CD4-positive, alpha-beta T cell treated with Interleukin-1 beta for 1 hour (primary cell): ENCODE data around the gene BCAM.

Experiments
- DNase-seq, 2 donors: peaks; one replicate each; pipeline ENCODE4 v3.0.0-alpha.2; 2020 to 2022

BCAM gene

DNA sequence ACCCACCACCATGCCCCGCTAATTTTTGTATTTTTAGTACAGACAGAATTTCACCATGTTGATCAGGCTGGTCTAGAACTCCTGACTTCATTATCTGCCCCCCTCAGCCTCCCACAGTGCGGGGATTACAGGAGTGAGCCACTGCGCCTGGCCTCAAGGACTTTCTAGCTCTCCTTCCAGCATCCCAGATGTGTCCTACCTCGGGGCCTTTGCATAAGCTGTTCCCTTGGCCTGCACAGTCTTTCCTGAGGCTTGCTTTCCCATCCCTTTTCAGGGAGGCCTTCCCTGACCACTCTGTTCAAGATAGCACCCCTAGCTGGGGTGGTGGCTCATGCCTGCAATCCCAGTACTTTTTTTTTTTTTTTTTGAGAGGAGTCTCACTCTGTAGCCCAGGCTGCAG lies 14.3 kb upstream of the BCAM start:
- no peak for DNase-seq

DNA sequence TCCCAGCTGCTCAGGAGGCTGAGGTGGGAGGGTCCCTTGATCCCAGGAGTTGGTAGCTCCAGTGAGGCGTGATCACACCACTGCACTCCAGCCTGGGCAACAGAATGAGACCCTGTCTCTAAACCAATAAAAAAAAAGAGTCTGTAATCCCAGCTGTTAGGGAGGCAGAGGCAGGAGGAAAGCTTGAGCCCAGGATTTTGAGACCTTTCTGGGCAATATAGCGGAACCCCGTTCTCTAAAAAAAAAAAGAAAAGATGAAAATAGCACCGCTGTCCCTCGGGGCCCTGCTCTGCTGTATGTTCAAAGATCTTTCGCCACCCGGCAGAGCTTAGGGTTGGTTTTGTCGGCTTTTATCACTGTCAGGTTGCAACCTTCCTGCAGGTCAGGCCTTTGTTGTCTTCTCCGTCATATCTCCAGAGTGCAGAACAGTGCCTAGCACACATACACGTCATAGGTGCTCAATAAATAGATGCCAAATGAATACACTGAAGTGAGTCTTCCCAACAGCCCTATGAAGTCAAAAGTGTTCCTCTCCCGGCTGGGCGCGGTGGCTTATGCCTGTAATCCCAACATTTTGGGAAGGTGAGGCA lies 13.4 kb upstream of the BCAM start:
- DNase-seq: no peak

DNA sequence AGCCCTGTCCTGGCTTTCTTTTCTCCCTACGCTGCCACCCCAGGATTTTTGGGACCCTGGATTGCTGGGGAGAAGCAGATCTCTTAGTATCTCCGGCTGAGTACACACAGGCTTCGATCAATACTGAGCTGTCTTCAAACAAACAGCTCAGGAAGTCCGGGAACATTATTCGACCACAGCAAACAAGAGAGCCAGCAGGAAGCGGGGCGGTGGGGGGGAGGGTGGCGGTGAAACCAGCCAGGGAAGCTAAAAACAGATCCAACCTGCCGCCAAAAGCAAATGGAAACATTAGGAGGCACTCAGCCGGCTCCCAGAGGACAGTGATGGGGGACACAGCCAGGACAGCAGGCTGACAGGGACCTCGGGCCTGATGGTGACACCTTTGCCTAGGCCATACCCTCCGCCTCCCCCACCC lies 12.2 kb upstream of the BCAM start:
- DNase-seq: peak in 1 of 2 donors; percentile 3

DNA sequence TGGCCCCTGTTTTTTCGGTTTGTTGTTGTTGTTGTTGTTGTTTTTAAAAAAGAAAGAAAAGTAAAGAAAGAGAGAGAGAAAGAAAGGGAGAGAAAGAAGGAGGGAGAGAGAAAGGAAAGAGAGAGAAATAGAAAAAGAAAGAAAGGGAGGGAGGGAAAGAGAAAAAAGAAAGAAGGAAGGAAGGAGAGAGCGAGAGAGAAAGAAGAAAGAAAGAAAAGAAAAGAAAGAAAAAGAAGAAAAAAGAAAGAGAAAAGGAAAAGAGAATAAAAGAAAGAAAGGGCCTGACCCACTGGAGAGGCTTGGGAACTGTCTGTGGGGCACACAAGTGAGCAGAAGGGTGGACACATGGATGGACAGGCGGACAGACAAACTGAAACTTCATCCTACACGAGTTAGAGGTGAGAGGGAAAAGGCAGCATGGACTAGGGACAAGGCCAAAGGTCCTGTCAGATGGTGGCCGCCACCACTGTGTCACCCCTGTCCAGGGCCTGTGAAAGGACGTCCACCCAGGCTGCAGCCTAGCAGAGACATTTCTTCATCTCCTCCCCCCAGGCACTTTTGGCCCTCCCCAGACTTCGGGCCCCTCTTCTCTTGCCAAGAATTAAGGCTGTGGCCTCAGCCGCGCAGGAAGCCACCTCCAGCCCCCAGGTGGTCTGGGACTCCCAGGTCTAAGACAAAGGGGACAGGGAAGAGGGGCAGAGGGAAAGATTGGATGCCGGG lies 9.1 kb upstream of the BCAM start:
- DNase-seq: no peak

DNA sequence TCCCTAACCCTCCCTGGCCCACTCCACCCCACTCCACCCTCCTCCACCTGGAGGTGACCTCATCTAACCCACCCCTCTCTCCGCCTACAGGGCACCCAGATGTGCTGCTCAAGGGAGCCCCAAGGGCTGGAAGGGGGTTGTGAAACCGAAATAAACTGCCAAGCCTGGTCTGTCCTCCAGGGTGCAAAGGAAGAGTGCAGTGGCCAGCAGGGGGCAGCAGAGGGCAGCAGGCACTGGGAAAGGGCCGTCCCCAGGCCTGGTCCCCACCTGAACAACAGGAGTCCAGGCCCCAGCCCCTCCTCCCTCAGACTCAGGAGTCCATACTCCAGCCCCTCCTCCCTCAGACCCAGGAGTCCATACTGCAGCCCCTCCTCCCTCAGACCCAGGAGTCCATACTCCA lies 8.4 kb upstream of the BCAM start:
- peak; percentile 75 to 78 for DNase-seq

DNA sequence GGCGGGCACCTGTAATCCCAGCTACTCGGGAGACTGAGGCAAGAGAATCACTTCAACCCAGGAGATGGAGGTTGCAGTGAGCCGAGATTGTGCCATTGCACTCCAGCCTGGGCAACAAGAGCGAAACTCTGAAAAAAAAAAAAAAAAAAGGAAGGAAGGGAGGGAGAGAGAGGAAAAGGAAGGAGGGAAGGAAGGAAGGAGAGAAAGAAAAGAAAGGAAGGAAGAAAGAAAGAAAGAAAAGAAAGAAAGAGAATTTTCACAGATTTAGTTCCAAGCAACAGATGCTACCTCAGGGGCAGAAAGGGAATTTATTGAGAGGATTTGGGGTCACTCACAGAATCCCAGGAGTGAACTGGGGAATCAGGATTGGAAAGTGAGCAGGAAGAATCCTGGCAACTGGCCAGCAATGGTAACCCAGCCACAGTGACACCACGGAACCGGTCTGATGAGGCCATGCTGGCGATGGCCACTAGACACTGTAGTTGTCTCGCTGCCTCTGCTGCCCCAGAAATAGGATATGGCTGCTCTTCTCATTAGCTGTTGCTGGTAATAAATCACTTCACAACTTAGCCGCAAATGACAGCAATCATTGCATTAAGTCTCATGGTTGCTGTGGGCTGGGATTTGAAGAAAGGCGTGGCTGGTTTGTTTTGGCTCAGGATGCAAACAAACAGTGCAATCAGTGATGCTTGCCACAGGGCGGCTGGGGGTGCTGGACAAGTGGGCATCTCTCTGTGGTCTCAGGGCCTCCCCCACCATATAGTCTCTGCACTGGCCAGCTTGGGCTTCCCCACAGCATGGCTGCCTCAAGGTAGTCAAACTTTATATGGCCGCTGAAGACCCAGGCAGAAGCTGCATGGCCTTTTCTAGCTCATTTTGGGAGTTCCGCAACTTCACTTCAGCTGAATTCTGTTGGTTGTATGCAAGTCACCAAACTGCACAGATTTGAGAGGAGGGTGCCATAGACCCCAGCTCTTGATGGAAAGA lies 5.2 kb upstream of the BCAM start:
- DNase-seq: no peak

DNA sequence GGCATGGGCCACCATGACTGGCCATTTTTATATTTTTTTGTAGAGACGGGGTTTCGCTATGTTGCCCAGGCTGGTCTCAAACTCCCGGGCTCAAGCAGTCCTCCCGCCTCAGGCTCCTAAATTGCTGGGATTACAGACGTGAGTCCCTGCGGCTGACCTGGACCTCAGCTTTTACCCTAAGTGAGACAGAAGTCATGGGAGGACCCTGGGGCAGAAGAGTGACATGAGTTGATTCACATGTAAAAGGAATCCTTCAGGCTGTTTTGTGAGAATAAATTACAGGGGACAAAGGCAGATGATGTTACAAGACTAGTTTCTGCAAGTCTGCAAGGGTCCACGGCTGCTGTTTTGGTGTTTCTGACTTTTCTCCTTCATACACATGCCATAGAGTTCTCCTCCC lies 2.6 kb upstream of the BCAM start:
- DNase-seq: no peak

DNA sequence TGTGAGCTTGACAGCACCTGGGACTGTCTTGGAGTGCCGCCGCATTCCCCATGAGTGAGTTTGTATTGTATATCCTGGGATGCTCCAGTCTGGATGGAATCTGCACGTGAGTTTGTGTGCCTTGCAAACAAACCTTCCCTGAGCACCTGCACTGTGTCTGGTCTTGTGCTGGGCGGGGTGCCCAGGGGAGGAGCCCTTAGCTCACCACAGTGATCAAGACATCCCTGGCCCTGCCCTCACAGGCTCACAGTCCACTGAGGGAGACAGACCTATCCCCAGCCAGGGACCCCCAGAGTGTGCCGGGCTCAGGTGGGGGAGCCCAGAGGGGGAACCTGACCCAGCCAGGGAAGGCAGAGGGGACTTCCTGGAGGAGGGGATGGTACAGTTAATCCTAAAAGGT lies 1.7 kb upstream of the BCAM start:
- no peak for DNase-seq

DNA sequence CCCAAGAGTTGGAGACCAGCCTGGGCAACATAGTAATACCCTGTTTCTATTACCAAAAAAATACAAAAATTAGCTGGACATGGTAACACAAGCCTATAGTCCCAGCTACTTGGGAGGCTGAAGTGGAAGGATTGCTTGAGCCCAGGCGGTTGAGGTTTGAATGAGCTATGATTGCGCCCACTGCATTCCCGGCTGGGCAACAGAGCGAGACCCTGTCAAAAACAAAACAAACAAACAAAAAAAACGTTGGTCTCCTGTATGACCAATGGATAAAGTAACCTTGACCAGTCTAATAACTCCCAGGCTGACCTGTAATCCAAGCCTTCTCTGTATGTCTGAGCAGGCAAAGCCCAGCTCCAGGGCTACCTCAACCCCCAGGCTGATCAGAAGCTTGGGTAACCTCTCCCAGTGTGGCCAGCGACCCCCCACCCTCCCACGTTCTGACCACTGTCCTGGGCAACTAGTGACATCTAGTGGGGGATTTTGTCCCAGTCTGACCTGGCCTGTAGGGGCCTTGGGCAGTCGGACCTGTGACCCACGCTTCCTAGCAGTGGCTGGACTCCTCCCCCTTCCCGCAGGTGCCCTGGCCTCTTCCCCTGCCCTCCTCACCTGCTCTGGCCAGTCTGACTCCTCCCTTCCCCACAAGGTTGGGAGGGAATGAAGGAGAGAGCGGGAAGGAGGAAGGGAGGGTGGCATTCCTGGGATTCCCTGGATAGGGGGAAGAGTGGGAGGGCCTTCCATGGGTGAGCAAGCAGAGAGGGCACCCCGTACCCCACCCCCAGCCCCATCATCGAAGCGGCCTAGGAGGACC lies 1.0 kb upstream of the BCAM start:
- no peak for DNase-seq

DNA sequence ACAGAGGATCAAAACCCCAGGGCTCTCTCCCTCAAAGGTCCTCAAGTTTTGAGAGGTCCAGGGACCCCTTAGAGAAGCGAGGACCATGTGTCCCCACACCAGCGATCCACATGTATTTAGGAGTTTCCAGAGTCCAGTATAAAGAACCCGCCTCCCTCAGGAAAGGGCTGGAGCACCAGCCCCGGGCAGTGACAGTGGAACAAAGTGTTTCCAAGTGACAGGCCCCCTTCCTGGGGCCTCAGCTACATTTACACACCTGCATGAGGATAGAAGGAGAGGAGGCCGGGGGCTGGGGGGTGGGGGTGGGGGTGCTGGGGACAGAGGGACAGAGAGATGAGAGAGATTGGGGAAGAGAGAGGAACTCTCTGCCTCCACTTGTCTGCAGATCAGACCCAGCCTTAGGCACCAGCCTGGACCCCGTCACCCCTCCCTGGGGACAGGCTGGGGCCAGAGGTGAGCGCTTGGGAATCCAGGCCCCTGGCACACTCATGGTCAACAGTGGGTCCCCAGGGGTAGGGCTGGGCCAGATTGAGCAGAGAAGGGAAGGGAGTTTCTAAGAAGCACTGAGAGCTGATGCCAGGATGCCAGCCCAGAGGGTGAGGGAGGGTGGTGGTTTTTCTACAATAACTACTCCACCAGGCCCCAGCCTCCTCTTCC lies 802 bp downstream of the BCAM start:
- no peak for DNase-seq

DNA sequence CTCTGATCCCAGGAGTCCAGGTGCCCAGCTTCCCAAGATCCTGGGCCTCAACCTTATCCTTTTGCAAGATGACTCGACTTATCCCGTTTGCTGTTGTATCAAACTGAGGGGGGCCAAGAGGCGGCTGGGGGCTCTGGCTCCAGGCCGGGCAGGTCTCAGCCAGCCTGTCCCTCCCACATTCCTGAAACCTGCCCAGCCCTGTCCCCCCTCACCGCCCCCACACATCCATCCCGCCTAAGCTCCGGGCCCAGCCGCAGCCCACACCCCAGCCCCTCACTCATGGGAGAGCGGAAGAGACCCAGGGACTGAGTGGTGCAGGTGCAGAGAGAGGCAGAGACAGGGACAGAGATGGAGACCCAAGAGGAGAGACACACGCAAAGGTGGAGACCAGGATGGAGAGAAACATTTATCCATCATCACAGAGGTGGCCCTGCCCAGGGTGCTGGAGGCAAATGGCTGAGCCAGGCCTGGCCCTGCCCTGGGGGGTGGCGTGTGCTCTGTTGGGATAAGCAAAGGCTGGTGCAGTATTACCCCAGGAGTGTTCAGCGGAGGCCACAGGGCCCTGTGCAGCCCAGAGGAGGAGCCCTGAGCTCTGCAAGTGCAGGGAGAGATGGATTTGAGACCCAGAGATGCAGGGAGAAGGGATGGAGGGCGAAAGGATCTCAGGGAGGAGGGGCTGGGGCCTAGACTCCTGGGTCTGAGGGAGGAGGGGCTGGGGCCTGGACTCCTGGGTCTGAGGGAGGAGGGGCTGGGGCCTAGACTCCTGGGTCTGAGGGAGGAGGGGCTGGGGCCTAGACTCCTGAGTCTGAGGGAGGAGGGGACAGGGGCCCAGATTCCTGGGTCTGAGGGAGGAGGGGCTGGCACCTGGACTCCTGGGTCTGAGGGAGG lies 1.6 kb downstream of the BCAM start:
- no peak for DNase-seq

DNA sequence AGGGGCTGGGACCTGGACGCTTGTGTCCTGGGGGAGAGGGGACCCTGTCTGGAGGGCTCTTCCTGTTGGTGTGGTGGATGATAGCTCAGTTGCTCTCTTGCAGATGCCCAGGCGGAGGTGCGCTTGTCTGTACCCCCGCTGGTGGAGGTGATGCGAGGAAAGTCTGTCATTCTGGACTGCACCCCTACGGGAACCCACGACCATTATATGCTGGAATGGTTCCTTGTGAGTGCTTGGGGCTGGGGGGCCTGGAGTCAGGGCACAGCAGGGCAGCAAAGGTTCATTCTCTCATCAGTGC lies 2.2 kb downstream of the BCAM start:
- no peak for DNase-seq

DNA sequence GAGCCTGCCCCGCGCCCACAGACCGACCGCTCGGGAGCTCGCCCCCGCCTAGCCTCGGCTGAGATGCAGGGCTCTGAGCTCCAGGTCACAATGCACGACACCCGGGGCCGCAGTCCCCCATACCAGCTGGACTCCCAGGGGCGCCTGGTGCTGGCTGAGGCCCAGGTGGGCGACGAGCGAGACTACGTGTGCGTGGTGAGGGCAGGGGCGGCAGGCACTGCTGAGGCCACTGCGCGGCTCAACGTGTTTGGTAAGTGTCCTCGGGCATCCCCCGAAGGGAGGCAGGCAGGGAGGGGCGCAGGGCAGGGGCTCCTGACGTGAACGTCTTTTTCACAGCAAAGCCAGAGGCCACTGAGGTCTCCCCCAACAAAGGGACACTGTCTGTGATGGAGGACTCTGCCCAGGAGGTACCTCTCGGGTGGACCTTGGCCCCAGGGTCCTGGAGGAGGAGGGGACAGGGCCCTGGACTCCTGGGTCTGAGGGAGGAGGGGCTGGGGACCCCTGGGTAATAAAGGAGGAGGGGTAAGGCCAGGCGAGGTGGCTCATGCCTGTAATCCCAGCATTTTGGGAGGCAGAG lies 3.3 kb downstream of the BCAM start:
- DNase-seq: no peak

DNA sequence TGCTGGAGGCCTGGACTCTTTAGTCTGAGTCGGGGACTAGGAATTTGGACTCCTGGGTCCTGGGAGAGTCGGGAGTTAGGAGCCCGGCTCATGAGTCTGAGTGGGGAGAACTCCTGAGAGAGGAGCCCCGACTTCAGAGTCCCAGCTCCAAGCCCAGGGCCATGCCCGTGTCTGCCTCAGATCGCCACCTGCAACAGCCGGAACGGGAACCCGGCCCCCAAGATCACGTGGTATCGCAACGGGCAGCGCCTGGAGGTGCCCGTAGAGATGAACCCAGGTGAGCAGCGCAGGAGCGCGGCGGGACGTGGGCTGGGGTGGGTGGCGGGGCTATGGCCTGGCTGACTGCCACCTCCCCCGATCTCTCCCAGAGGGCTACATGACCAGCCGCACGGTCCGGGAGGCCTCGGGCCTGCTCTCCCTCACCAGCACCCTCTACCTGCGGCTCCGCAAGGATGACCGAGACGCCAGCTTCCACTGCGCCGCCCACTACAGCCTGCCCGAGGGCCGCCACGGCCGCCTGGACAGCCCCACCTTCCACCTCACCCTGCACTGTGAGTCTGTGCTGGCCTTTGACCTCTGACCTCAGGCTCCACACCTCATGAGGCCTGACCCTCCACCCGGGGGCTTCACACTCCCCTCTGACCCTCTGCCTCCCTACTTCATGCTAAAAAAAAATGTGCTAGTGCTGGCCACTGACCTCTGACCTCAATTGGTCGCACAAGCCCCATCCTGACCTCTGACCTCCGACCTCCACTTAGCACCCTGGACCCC lies 4.4 kb downstream of the BCAM start:
- DNase-seq: no peak

DNA sequence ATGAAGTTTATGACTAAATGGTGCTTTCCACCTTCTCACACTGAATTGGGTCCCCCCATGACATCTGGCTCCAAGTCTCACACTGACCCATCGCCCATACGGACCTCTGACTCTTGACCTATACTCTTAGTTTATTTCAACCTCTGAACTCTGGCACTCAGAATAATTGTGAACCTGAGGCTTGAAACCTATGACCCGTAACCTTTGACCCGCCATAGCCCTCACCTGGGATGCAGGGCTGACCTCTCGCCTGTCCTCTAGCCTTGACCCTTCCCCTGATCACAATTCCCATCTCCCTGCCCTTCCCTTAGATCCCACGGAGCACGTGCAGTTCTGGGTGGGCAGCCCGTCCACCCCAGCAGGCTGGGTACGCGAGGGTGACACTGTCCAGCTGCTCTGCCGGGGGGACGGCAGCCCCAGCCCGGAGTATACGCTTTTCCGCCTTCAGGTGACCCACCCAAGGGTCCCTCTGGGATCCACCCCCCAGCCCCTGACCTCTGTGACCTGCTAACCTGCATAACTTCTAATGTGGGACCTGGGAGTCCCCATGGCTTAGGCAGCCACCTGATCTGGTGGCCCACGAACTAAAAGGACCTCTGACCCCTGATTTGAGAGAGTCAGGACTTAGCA lies 5.1 kb downstream of the BCAM start:
- no peak for DNase-seq

DNA sequence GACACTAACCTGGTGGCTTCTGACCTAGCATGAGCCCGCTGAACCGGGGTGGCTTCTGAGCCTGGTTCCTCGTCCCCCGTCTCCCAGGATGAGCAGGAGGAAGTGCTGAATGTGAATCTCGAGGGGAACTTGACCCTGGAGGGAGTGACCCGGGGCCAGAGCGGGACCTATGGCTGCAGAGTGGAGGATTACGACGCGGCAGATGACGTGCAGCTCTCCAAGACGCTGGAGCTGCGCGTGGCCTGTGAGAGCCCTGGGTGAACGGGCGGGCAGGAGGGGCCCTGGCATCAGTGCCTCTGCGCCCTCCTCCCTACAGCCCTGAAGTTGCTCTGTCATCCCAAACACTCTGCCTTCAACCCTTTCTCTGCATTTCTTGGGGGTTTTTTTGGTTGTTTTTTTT lies 5.6 kb downstream of the BCAM start:
- DNase-seq: no peak

DNA sequence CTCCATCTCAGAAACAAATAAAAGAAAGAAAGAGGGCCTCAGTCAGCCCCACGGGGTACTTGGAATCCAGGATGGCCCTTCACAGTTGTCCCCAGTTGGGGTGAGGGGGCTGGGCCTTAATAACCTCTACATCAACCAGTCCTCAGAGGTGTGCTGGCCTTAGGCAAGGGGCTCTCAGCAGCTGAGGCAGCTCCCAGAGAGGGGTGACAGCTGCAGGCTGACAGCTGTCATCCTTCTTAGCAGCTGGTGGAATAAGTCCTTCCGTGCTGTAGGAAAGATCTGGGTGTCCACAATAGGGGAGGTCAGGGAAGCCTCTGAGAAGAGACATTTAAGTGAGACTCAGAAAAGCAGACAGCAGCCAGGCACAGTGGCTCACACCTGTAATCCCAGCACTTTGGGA lies 7.4 kb downstream of the BCAM start:
- DNase-seq: no peak

DNA sequence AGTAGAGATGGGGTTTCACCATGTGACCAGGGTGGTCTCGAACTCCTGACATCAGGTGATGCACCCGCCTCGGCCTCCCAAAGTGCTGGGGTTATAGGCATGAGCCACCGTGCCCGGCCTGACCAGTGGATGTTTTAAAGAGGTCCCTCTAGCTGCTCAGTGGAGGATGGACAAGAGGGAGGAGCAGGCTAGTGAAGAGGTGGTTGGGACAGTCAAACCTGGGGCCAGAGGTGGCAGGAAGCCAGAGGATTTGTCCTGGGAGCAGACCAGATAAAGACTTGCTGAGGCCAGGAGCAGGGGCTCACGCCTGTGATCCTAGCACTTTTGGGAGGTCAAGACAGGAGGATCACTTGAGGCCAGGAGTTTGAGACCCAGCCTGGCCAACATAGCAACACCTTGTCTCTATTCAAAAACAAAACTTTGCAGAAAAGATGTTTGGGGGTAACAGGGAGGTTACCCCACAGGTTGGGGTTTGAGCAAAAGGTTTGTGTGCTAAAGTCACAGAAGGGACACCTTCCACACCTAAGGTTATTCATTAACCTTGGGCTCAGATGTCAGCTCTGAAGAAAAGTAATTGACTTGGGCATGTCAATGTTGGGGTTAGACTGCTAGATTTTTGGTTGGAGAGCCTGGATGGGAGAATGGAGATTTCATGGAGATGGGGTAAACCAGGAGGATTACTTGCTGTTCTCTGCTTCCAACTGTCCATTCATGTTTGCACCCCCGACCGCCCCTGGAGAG lies 9.0 kb downstream of the BCAM start:
- no peak for DNase-seq

DNA sequence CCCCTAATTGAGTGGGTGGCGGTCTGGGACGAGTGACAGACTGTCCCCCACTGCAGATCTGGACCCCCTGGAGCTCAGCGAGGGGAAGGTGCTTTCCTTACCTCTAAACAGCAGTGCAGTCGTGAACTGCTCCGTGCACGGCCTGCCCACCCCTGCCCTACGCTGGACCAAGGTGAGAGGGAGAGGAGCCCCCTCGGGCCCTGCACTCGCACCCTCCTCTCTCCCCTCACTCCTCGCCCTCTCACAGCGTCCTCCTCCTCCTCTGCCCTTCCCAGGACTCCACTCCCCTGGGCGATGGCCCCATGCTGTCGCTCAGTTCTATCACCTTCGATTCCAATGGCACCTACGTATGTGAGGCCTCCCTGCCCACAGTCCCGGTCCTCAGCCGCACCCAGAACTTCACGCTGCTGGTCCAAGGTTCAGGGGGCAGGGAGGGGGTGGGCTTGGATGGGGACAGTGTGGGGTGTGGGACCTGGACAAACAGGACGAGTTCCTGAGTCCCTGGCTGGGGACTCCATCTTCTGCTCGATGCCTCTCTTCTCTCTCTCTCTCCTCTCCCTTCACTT lies 9.6 kb downstream of the BCAM start:
- DNase-seq: no peak
